HG02571 (cell line): ENCODE measurements around the gene PDCD6IP.

Experiments
- ATAC-seq: cut with Tn5 transposase; IDR thresholded peaks from one replicate; pipeline ENCODE4 v1.9.1; 2021; ENCODE audit warnings: mild to moderate bottlenecking, moderate library complexity; ENCODE audit not compliant: unreplicated experiment

PDCD6IP gene

GRCh38 chr3:33887478-33887877 lies 89.0 kb downstream of the PDCD6IP start:
- ATAC-seq = no peak

- ATAC-seq = no peak
Observed at GRCh38 chr3:33889394-33890039, 91.1 kb downstream of the PDCD6IP start.

DNA sequence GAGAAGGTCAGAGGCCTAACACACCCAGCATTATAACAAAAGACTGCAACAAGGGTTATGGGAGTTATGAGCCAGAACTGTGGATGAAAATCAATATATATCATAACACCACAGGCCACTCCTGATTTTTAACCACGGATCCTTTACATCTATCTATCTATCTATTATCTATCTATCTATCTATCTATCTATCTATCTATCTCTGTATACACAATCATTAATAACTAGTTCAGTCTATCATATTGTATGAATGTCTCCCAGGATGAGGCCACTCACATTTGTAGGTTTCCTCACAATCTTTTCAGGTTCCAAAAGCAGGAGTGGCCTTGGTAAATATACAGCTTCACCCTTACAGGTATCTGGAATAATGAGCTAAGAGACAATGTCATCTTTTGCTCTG lies 94.2 kb downstream of the PDCD6IP start:
- no peak for ATAC-seq

DNA sequence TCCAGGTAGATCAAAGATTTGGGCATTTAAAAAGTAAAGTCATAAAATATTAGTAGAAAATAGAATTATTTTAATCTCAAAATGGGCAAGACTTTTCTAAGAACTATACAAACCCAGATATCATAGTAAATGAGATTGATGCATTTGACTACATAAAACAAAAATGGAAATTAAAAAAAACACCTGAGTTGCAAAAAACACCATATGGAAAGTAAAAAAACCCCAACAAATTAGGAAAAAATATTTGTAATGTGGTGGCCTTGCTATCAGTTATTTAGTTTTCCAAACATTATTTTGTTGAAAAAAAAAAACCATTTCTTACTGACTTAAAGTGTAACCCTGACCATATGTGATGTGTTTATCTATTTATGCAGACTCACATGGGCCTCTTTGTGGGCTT lies 97.2 kb downstream of the PDCD6IP start:
- ATAC-seq = no peak

- no peak for ATAC-seq
Observed at GRCh38 chr3:33897306-33897705, 98.9 kb downstream of the PDCD6IP start.

DNA sequence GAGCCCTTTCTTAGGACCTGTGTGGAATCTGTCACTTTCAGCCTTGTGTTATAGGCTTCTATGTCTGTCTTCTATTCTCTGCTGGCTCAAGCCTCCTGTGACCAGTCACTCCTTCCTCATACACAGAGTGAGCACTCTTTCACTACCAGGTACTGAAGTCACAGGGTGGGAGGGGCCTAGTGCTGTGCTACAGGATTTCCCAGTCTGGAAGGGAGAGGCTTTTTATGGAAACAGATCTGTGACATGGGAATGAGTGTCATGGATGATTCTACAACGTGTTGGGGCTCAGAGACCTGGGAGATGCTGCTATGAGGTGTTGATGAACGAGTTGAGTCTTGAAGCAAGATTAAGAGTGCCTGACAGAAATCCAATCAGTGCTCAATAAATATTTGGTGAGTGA lies 100.5 kb downstream of the PDCD6IP start:
- no peak for ATAC-seq

GRCh38 chr3:33900440-33900808 lies 102.0 kb downstream of the PDCD6IP start:
- ATAC-seq = no peak

DNA sequence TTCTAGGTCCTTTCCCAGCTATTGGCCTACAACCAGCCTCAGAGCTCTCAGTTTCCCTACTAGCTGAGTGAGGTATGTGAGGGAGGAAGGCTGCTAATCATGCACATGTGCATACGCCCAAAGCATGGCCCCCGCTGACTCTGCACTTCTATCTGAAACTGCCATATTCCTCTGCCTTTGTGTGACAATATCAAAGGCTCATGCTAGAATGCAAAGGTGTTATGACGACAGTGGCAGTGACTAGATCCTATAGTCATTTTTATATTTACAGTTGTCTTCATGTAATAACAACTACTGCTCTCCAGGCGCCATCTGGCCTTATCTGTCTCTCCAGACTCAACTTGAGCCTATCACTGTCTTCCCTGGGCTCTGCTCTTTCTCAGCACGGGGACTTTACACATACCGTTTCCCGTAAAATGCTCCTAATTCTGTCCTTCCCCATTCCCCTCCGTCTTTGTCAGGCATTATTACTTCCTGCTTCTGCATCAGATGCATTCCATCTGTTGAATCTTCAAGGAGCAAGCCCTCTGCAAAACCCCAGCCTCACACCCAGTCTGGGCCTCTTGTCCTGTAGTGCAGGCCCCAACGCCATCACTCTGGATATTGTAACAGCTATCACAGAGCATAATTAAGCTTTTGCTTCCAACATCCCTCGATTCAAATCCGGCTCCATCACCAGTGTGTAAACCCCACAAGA lies 102.5 kb downstream of the PDCD6IP start:
- ATAC-seq = no peak

DNA sequence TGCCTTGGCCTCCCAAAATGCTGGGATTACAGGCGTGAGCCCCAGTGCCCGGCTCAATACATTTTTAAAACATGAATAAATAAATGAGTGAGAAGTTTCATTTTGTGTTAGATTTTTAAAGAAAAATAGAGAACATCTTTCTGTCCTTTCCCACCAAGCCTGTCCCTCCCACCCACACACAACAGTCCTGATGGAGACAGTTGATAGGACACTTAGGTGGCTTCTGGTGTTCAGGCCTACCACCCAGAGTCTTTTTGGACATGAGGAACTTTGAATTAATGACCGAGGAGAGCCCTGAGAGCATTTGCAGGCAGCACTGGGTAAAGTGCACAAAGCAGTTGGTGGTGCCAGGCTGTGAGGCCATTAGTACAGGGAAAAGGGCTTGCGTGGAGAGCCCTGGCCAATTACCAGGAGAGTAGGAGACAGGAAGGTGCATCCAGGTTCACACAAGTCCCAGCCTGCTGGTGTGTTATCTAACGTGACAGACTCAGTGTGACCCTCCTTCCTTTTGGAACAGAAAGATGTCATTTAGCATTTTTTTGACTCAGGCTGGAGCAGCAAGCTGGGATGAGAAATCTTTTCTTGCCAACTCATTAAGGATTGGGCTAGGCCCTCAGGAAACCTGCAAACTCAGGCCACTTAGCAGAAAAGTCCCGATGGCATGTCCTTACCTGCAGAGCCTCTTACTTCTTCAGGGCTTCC lies 103.6 kb downstream of the PDCD6IP start:
- no peak for ATAC-seq

DNA sequence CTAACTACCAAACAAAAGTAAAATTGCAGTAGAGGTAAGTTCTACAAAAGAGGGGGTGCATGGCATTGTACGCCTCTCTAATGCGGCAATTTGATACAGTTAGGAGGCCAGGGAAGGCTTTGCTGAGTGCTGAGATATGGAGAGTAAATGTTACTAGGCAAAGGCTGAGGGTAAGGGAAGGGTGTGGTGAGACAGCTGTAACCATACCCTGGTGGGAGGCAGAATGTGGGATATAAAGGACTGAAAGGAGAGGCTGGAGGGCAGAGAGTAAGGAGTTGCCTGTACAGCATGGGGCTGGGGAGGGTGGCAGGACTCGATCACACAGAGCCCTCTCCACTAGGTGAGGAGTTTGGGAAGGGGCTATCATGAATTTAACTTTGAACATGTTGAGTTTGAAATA lies 106.3 kb downstream of the PDCD6IP start:
- ATAC-seq = no peak

GRCh38 chr3:33908250-33908851 lies 109.9 kb downstream of the PDCD6IP start:
- no peak for ATAC-seq

DNA sequence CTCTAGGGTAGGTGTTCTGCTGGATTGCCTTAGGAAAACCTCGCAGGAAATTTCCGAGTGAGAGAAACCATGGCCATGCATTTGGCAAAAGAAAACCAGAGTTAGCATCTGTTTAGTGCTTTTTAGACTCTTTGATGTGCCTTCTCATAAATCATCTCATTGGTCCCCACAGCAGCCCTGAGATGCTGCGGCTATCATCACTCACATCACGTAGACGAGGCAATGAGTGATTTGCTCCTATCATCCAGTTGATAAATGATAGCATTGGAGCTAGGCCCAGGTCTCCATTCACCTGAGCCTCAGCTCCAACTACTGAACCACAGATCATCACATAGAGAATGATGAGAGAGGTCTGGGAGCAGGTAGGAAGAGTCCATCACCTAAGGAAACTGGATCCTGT lies 111.1 kb downstream of the PDCD6IP start:
- no peak for ATAC-seq

- ATAC-seq = no peak
Observed at GRCh38 chr3:33910031-33910430, 111.6 kb downstream of the PDCD6IP start.

DNA sequence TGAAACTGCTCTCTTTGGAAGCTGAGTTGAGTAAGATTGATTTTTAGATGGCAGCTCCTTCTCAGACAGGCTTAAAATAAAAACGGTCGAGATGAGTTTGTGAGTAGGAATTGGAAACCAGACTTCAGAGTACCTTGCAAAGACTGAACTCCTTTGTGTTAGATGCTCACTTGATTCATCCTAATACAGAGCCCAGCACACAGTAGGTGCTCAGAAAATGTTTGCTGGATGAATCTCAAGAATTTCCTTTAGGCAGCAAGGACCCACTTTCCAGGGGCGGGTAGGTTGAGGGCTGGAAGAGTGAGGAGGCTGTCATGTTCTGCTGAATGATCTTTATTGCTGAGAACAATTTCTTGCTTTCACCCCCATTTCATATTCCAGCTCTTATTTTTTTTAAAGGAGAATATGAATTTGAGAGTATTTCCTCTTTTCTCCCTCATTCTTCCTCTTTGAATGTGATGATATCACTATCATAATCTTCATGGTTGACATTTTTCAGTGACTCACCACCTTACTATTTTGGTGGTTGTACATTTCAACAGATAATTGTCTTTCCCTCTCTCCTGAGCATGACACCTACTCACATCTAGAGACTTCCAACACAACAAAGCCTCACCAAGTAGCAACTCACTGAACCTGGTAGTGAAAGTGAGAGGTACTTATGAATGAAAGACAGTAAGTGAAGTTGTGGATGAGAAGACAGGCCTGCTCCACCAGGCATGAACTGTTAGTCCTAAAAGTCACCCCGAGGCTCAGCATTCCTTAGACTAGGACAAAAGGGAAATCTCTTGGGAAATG lies 113.3 kb downstream of the PDCD6IP start:
- ATAC-seq = no peak

- no peak for ATAC-seq
Observed at GRCh38 chr3:33914212-33914611, 115.8 kb downstream of the PDCD6IP start.

GRCh38 chr3:33914731-33915379 lies 116.4 kb downstream of the PDCD6IP start:
- no peak for ATAC-seq

DNA sequence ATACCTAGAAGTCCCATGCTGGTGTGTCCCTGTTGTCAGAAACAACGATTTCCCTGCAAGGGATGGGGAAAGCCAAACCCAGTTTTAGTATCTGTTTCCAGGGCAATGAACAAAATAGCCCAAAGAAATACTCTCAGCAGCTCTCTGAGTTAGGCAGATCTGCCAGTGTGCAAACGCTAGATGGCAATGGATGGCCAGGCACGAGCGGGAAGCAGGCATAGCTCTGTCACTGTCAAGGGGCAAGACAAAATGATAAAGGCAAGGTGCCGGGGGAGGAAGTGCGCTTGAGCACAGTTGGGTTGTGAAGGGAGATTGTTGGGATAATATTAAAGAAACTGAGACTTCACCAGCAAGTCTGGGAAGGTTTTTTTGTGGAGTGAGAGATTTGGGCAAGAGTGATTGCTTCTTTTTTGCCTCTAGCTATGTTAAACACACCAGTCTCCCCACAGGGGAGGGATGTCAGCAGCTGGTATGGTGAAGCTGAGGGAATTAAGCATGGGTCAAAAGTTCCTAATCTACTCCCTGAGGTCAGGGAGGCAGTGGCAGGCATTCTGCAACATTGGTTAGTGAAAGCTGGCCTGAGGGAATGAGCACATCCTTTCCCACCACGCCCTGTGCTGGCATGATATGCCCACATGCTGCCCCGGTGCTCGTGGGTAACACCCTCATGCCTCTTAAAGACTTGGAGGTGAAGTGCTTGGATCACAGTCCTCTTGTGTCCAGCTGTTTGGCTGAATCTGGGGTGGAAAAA lies 117.5 kb downstream of the PDCD6IP start:
- no peak for ATAC-seq

DNA sequence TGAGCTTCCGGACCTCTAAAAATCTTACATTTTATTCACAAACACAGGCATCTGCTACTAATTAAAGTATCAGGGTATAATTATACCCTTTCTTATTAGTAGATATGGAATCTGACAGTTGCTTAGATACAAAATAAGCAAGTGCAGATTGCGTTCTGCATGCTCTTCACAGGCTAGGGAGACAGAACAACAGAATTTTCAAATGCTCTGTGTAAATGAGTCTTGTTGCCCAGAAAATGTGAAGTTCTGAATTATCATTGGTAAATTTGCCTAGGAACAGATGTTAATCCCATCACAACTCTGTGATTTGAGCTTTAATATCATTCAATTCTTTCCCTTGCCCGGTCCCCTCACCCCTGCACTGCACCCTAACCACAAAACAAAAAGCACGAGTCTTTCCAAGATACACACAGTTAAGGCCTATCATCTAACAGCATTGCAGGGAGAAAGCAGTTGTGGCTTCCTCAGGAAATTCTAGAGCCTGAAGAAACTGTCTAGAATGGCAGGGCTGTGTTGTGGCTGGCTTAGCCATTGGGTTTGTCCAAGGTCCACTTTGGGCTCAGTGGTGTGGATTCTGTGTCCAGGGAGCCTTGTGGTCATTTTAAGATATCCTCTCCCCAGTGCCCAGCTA lies 119.8 kb downstream of the PDCD6IP start:
- ATAC-seq = no peak
